ENCODE measurements around the gene CADPS2. TPM values are rescaled to one million over a fixed set of nuclear protein-coding genes. Genes with fewer than 3 reads are reported as not detected.

CADPS2 gene
- total RNA-seq, 1 experiment from 2014 or later, result 12.2 TPM

DNA sequence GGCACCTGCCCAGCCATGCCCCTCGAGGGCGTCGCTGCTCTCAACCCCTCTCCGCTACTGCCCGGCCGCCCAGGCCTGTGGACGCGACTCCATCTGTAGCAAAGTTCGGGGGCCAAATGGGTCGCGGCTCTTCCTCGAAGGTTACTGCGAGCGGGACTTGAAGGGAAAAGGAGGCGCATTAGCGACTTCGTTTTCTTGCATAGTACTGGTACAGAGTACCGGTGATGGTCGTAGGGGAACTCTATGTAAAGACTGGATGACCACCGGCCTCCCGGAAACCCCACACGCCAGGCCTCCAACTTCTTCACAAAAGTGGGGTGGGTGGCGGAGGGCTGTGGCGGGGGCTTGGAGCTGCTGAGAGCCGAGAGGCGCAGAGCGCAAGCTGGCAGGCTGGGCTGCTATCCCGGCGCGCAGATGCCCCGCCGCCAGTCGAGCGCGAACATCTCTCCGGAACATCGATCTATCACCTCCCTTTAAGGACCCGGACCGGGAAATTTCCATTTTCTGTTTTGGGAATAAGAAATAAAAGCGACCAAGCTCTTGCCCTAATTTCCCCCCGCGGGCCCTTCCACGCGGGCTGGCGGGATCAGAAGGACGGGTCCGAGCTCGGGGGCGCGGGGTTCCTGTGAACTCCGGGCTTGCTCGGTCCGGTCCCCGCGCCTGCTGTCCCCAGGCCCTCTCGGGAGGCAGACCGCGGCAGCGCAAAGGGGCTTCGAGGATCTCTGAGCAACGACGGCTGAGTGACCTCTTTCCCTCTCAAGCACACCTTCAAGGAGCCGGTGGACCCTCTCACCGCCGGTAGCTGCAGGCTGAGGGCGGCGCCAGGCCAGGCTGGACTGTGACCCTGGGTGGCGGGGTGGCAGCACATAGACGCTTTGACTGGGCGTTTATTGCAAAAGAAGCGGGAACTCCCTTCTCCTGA, 569.5 kb downstream of the CADPS2 start:
- POLR2A ChIA-PET, result interaction anchor here (0.7 to 1.4 kb wide), 2 partner anchors 11 to 17 kb away, joined by 3 to 5 read pairs; no protein-coding TSS in a partner anchor
- ATAC-seq, result peak; percentile 59

More for the DNA sequence above, 569.5 kb downstream of the CADPS2 start:
- Mint-ChIP-seq H3K9me3 (no peaks in the 10 kb centered on the region), H3K27me3 (ENCODE audit: low read depth) (peaks cover 73% of the 10 kb centered on the region), H3K27ac (no peak overlapping the region), H3K4me1 (peaks cover 43% of the 10 kb centered on the region), H3K36me3 (no peaks in the 10 kb centered on the region), H3K4me3 (peak overlapping the region; percentile 70)
- CTCF ChIA-PET, result interaction anchor here (0.8 to 1.8 kb wide), 7 partner anchors 11 to 211 kb away, joined by 3 to 6 read pairs (median 4); no protein-coding TSS in a partner anchor
- DNase-seq (ENCODE audit: low spot score), result peak; percentile 62
- TF ChIP-seq, protein P1, sequence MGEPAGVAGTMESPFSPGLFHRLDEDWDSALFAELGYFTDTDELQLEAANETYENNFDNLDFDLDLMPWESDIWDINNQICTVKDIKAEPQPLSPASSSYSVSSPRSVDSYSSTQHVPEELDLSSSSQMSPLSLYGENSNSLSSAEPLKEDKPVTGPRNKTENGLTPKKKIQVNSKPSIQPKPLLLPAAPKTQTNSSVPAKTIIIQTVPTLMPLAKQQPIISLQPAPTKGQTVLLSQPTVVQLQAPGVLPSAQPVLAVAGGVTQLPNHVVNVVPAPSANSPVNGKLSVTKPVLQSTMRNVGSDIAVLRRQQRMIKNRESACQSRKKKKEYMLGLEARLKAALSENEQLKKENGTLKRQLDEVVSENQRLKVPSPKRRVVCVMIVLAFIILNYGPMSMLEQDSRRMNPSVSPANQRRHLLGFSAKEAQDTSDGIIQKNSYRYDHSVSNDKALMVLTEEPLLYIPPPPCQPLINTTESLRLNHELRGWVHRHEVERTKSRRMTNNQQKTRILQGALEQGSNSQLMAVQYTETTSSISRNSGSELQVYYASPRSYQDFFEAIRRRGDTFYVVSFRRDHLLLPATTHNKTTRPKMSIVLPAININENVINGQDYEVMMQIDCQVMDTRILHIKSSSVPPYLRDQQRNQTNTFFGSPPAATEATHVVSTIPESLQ (CRISPR knock-in tag; IDR thresholded peaks at IDR 0.05), result no peak
- TF ChIP-seq GABPB1 (CRISPR knock-in tag; IDR thresholded peaks at IDR 0.05) (no peak), HMGXB4 (CRISPR knock-in tag; IDR thresholded peaks at IDR 0.05) (peak; percentile 57; the same call in 1 of the 2 replicates), AFF4 (CRISPR knock-in tag; IDR thresholded peaks at IDR 0.05; ENCODE audit: borderline replicate concordance) (no peak), SP1 (CRISPR knock-in tag; conservative IDR thresholded peaks at IDR 0.05) (0 out of 2 replicates have a peak, but pooled peaks have one; percentile 17), MXD4 (CRISPR knock-in tag; IDR thresholded peaks at IDR 0.05; ENCODE audit: borderline replicate concordance) (no peak), RORB (CRISPR knock-in tag; IDR thresholded peaks at IDR 0.05) (no peak), ETV6 (CRISPR knock-in tag; IDR thresholded peaks at IDR 0.05) (0 out of 2 replicates have a peak, but pooled peaks have one; percentile 25), TEAD4 (CRISPR knock-in tag; IDR thresholded peaks at IDR 0.05) (no peak), SMAD3 (CRISPR knock-in tag; IDR thresholded peaks at IDR 0.05; ENCODE audit: borderline replicate concordance) (no peak), NR3C1 (CRISPR knock-in tag; conservative IDR thresholded peaks at IDR 0.05; ENCODE audit: low read depth) (0 out of 2 replicates have a peak, but pooled peaks have one; percentile 32), FOXP1 (CRISPR knock-in tag; IDR thresholded peaks at IDR 0.05; ENCODE audit: borderline replicate concordance) (peak; percentile 48; the same call in 1 of the 2 replicates), MLX (CRISPR knock-in tag; IDR thresholded peaks at IDR 0.05) (no peak), JAZF1 (CRISPR knock-in tag; IDR thresholded peaks at IDR 0.05) (no peak), ZNF423 (CRISPR knock-in tag; IDR thresholded peaks at IDR 0.05) (no peak), FOXJ3 (CRISPR knock-in tag; IDR thresholded peaks at IDR 0.05; ENCODE audit: borderline replicate concordance) (no peak), MAX (CRISPR knock-in tag; IDR thresholded peaks at IDR 0.05) (peak; percentile 45; the same call in 1 of the 2 replicates), ELF4 (CRISPR knock-in tag; IDR thresholded peaks at IDR 0.05; ENCODE audit: low read depth) (no peak)
- TF ChIP-seq, protein P2, sequence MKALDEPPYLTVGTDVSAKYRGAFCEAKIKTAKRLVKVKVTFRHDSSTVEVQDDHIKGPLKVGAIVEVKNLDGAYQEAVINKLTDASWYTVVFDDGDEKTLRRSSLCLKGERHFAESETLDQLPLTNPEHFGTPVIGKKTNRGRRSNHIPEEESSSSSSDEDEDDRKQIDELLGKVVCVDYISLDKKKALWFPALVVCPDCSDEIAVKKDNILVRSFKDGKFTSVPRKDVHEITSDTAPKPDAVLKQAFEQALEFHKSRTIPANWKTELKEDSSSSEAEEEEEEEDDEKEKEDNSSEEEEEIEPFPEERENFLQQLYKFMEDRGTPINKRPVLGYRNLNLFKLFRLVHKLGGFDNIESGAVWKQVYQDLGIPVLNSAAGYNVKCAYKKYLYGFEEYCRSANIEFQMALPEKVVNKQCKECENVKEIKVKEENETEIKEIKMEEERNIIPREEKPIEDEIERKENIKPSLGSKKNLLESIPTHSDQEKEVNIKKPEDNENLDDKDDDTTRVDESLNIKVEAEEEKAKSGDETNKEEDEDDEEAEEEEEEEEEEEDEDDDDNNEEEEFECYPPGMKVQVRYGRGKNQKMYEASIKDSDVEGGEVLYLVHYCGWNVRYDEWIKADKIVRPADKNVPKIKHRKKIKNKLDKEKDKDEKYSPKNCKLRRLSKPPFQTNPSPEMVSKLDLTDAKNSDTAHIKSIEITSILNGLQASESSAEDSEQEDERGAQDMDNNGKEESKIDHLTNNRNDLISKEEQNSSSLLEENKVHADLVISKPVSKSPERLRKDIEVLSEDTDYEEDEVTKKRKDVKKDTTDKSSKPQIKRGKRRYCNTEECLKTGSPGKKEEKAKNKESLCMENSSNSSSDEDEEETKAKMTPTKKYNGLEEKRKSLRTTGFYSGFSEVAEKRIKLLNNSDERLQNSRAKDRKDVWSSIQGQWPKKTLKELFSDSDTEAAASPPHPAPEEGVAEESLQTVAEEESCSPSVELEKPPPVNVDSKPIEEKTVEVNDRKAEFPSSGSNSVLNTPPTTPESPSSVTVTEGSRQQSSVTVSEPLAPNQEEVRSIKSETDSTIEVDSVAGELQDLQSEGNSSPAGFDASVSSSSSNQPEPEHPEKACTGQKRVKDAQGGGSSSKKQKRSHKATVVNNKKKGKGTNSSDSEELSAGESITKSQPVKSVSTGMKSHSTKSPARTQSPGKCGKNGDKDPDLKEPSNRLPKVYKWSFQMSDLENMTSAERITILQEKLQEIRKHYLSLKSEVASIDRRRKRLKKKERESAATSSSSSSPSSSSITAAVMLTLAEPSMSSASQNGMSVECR (CRISPR knock-in tag; IDR thresholded peaks at IDR 0.05; ENCODE audit: borderline replicate concordance), result 0 out of 2 replicates have a peak, but pooled peaks have one; percentile 38
- TF ChIP-seq, protein P3, sequence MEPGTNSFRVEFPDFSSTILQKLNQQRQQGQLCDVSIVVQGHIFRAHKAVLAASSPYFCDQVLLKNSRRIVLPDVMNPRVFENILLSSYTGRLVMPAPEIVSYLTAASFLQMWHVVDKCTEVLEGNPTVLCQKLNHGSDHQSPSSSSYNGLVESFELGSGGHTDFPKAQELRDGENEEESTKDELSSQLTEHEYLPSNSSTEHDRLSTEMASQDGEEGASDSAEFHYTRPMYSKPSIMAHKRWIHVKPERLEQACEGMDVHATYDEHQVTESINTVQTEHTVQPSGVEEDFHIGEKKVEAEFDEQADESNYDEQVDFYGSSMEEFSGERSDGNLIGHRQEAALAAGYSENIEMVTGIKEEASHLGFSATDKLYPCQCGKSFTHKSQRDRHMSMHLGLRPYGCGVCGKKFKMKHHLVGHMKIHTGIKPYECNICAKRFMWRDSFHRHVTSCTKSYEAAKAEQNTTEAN (CRISPR knock-in tag; IDR thresholded peaks at IDR 0.05), result 0 out of 2 replicates have a peak, but pooled peaks have one; percentile 63

All from WTC11 (cell line).